ENCODE results near the gene CCNK.

The CCNK gene

DNA sequence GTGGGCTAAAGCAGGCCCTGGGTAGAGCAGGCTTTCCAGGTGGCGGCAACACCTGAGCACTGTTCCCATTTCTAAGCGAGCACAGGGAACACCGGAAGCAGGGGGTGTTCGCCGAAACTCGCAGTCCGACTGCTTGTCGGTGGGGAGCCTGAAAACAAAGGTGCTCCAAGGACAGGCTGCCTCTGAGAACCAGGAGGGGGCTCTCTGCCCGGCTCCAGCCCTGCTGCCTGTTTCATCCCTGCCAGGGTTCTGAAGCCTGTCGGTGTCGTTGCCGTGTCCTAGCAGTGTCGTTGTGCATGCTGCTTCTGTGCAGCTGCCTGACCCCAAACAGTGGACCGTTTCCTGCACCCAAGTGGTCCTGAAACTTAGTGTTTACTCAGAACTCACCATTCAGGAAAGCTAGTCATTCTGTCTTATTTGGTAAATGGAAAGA, 21.8 kb downstream of the CCNK start:
- no peaks in the 10 kb centered on the region for H3K27me3 ChIP-seq (ENCODE audit: insufficient read depth, low read depth, severe bottlenecking)
- H3K27ac ChIP-seq: no peak overlapping the region
- no peak overlapping the region for H3K4me3 ChIP-seq (ENCODE audit: low read depth, low read length)
- TF ChIP-seq, protein P1, sequence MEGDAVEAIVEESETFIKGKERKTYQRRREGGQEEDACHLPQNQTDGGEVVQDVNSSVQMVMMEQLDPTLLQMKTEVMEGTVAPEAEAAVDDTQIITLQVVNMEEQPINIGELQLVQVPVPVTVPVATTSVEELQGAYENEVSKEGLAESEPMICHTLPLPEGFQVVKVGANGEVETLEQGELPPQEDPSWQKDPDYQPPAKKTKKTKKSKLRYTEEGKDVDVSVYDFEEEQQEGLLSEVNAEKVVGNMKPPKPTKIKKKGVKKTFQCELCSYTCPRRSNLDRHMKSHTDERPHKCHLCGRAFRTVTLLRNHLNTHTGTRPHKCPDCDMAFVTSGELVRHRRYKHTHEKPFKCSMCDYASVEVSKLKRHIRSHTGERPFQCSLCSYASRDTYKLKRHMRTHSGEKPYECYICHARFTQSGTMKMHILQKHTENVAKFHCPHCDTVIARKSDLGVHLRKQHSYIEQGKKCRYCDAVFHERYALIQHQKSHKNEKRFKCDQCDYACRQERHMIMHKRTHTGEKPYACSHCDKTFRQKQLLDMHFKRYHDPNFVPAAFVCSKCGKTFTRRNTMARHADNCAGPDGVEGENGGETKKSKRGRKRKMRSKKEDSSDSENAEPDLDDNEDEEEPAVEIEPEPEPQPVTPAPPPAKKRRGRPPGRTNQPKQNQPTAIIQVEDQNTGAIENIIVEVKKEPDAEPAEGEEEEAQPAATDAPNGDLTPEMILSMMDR (IDR thresholded peaks at IDR 0.05; ENCODE audit: low read depth, low read length): 0 out of 2 replicates have a peak, but pooled peaks have one; percentile 6
- no peak for DNase-seq
- H3K9me3 ChIP-seq (ENCODE audit: severe bottlenecking): no peaks in the 10 kb centered on the region
- peaks cover 85% of the 10 kb centered on the region for H3K36me3 ChIP-seq

DNA sequence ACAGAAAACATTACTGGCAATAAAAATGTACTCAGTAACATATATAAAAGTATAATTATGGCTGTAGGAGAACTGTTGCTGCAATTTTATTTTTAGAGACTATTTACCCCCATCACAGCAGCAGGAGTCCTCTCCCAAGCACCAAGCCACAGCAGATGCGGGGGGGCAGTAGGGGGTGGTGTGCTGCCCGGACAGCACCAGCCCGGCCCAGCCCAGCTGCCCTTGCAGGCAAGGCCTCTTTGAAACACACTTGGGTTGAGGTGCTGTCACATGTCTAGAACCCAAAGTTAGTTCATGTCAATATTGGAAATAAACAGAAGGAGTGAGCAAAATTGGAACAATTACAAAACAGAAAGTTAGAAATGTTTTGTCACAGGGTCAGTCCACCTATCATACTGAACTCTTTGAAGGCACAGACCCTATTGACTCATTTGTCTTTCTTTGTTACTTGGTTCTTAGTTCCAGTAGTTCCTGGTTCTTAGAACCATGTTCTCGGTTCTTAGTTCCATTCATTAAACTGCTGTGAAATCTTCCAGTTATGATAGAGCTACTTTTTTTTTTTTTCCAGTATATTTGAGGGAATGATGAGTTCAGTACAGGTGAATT, 22.7 kb downstream of the CCNK start:
- DNase-seq: no peak
- Histone ChIP-seq H3K9me3 (ENCODE audit: severe bottlenecking) (no peaks in the 10 kb centered on the region), H3K27me3 (ENCODE audit: insufficient read depth, low read depth, severe bottlenecking) (no peaks in the 10 kb centered on the region), H3K27ac (no peak overlapping the region), H3K4me3 (ENCODE audit: low read depth, low read length) (no peak overlapping the region), H3K36me3 (peaks cover 87% of the 10 kb centered on the region)
- TF ChIP-seq, protein P1 (IDR thresholded peaks at IDR 0.05; ENCODE audit: low read depth, low read length): no peak

DNA sequence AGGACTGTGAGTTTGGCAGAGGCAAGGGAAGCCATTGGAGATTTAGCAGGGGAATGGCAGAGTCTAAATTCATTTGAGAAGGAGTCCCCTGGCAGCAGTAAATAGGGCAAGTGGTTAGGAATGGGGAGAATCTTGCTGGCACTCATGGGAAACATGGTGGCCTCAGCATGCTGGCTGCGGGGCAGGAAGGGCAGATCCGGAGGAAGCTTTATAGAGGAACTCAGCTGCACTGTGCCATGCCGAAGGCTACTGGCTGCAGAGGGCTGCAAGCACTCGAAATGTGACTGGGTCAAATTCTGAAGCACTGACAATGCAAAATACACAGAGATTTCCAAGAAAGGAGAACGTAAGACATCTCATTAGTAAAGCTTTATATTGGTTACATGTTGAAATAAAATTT, 23.9 kb downstream of the CCNK start:
- DNase-seq: no peak
- Histone ChIP-seq H3K4me3 (ENCODE audit: low read depth, low read length) (no peak overlapping the region), H3K36me3 (peaks cover 95% of the 10 kb centered on the region), H3K9me3 (ENCODE audit: severe bottlenecking) (no peaks in the 10 kb centered on the region), H3K27ac (no peak overlapping the region), H3K27me3 (ENCODE audit: insufficient read depth, low read depth, severe bottlenecking) (no peaks in the 10 kb centered on the region)
- TF ChIP-seq, protein P1 (IDR thresholded peaks at IDR 0.05; ENCODE audit: low read depth, low read length): no peak

DNA sequence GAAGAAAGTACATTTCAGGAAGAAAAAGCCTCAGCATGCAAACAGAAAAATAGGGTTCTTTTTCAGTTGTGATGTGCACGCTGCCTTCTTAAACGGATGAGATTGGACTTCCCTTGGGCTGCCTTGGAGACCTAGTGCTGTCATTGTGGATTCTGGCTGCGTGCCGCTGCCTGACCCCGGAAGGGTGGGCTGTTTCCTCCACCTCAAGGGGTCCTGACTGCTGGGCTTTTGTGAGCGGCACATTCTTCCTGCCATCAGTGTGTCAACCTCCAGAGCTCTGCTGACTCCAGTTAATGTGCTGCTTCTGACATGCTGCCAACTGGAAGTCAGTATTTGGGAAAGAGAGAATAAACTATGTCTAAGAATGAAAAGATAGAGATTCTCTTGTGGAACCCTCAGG, 25.1 kb downstream of the CCNK start:
- Histone ChIP-seq H3K9me3 (ENCODE audit: severe bottlenecking) (no peaks in the 10 kb centered on the region), H3K27me3 (ENCODE audit: insufficient read depth, low read depth, severe bottlenecking) (no peaks in the 10 kb centered on the region), H3K27ac (no peak overlapping the region), H3K4me3 (ENCODE audit: low read depth, low read length) (no peak overlapping the region), H3K36me3 (peaks cover 88% of the 10 kb centered on the region)
- DNase-seq: no peak
- TF ChIP-seq, protein P1 (IDR thresholded peaks at IDR 0.05; ENCODE audit: low read depth, low read length): no peak

DNA sequence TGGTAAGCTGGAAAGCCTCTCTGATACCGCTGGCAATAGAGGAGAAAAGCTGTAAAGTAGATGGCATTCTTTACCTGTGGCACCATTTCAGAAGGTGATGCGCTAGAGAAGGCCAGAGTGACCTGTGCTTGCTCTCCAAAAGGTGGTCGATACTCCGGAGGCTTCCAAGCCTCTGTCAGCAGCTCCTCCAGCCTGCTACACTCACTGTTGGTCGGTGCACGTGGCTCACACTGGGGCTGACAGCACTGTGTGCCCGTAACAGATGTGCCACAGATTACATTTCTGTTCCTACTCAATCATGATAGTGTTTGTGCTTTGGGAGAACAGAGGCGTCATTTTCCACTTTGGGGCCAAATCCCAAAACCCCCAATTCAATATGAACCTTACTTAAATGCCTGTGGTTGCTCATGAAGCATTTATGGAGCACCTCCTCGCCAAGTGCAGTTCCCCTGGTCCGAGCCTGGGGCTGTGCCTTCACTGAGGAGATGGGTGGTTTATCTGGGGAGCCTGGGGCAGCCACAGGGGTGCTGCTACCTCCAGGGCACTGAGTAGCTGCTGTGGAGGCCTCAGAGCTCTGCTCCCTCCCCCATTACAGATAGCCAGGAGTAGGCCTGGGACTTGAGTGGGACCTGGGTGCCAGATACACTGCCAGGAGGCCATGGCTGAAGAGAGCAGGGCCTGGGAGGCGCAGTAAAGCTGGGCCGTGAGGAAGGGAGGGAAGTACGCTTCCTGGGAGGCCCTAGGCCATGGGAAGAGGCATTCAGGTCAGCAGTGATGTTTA, 26.8 kb downstream of the CCNK start:
- peaks cover 86% of the 10 kb centered on the region for H3K36me3 ChIP-seq
- no peak overlapping the region for H3K4me3 ChIP-seq (ENCODE audit: low read depth, low read length)
- peak; percentile 8 for DNase-seq
- TF ChIP-seq, protein P1 (IDR thresholded peaks at IDR 0.05; ENCODE audit: low read depth, low read length): no peak
- H3K27ac ChIP-seq: no peak overlapping the region
- H3K27me3 ChIP-seq (ENCODE audit: insufficient read depth, low read depth, severe bottlenecking): no peaks in the 10 kb centered on the region
- H3K9me3 ChIP-seq (ENCODE audit: severe bottlenecking): no peaks in the 10 kb centered on the region

Measured in WERI-Rb-1 (cell line).